ENCODE results near the gene FGFR2.

The FGFR2 gene

GRCh38 chr10:121464517-121464916, 133.7 kb downstream of the FGFR2 start:
- TF ChIP-seq CTCF (IDR thresholded peaks at IDR 0.05; ENCODE audit: low read depth, low read length): no peak
- in situ Hi-C loops (cut with HindIII; ENCODE audit: low sequenced_read_pairs): no loop called here
- no peak overlapping the region for H3K4me3 ChIP-seq (ENCODE audit: low read depth, low read length)
- no peak for DNase-seq (ENCODE audit: low read depth, low spot score)

- TF ChIP-seq CTCF (IDR thresholded peaks at IDR 0.05; ENCODE audit: low read depth, low read length): no peak
- DNase-seq (ENCODE audit: low read depth, low spot score): no peak
- in situ Hi-C loops (cut with HindIII; ENCODE audit: low sequenced_read_pairs): no loop called here
- no peak overlapping the region for H3K4me3 ChIP-seq (ENCODE audit: low read depth, low read length)
These were observed 135.3 kb downstream of the FGFR2 start for GRCh38 chr10:121462955-121463354.

- in situ Hi-C loops (cut with HindIII; ENCODE audit: low sequenced_read_pairs): no loop called here
- TF ChIP-seq CTCF (IDR thresholded peaks at IDR 0.05; ENCODE audit: low read depth, low read length): no peak
These were observed 136.0 kb downstream of the FGFR2 start for GRCh38 chr10:121462281-121462680.

GRCh38 chr10:121461307-121461706, 136.9 kb downstream of the FGFR2 start:
- H3K4me3 ChIP-seq (ENCODE audit: low read depth, low read length): no peak overlapping the region
- TF ChIP-seq CTCF (IDR thresholded peaks at IDR 0.05; ENCODE audit: low read depth, low read length): no peak
- no peak for DNase-seq (ENCODE audit: low read depth, low spot score)
- in situ Hi-C loops (cut with HindIII; ENCODE audit: low sequenced_read_pairs): no loop called here

More at GRCh38 chr10:121462281-121462680, 136.0 kb downstream of the FGFR2 start:
- no peak for DNase-seq (ENCODE audit: low read depth, low spot score)
- no peak overlapping the region for H3K4me3 ChIP-seq (ENCODE audit: low read depth, low read length)

- TF ChIP-seq CTCF (IDR thresholded peaks at IDR 0.05; ENCODE audit: low read depth, low read length): no peak
- in situ Hi-C loops (cut with HindIII; ENCODE audit: low sequenced_read_pairs): no loop called here
- H3K4me3 ChIP-seq (ENCODE audit: low read depth, low read length): no peak overlapping the region
- peak; percentile 3 for DNase-seq (ENCODE audit: low read depth, low spot score)
These were observed 137.5 kb downstream of the FGFR2 start for GRCh38 chr10:121460733-121461132.

GRCh38 chr10:121459622-121460453, 138.4 kb downstream of the FGFR2 start:
- H3K4me3 ChIP-seq (ENCODE audit: low read depth, low read length): no peak overlapping the region
- in situ Hi-C loops (cut with HindIII; ENCODE audit: low sequenced_read_pairs): no loop called here
- peak; percentile 71 for DNase-seq (ENCODE audit: low read depth, low spot score)
- TF ChIP-seq CTCF (IDR thresholded peaks at IDR 0.05; ENCODE audit: low read depth, low read length): no peak
